Right lung (tissue), 5 donors: Measurements from ENCODE around the gene WBP4. TPM values are rescaled to one million over a fixed set of nuclear protein-coding genes. Genes with fewer than 3 reads are reported as not detected.
"Not testable (repeated sequence)": the region's sequence is repeated elsewhere in the genome, so short reads cannot be mapped to it uniquely, and the experiment has no call there.

Experiments used
- DNase-seq, 2 donors: peaks; one replicate each; pipeline ENCODE4 v3.0.0-alpha.2; 2013
- polyA plus RNA-seq, 5 donors: library from polyadenylated mRNA; unstranded; fragments of 120-200 nt; gene quantifications; one replicate each; pipeline versions ENCODE4 v1.2.1 to v1.2.3, GENCODE V29; 2013; ENCODE audit warnings: inconsistent platforms in 1 of 5, low replicate concordance in 1 of 5; ENCODE audit not compliant: insufficient read length in 5 of 5, insufficient read depth in 1 of 5

The WBP4 gene
- polyA plus RNA-seq, 5 donors = 18.5 to 26.7 (median 26.0) TPM

- peak in 1 of 2 donors; percentile 35 for DNase-seq
Observed at GRCh38 chr13:41075034-41075433, 13.7 kb downstream of the WBP4 start.

GRCh38 chr13:41075485-41075884, 14.2 kb downstream of the WBP4 start:
- DNase-seq = no peak

- no peak for DNase-seq
Observed at GRCh38 chr13:41077475-41077874, 16.2 kb downstream of the WBP4 start.

GRCh38 chr13:41079725-41080124, 18.4 kb downstream of the WBP4 start:
- no peak for DNase-seq

- no peak for DNase-seq
Observed at GRCh38 chr13:41085961-41086585, 24.8 kb downstream of the WBP4 start.

- not testable (repeated sequence) for DNase-seq
Observed at GRCh38 chr13:41095681-41096080, 34.4 kb downstream of the WBP4 start.

GRCh38 chr13:41098761-41099160, 37.5 kb downstream of the WBP4 start:
- DNase-seq = no peak

- no peak for DNase-seq
Observed at GRCh38 chr13:41099986-41100385, 38.7 kb downstream of the WBP4 start.

- no peak for DNase-seq
Observed at GRCh38 chr13:41107104-41107571, 45.8 kb downstream of the WBP4 start.

- DNase-seq = no peak
Observed at GRCh38 chr13:41107584-41108014, 46.3 kb downstream of the WBP4 start.

GRCh38 chr13:41111454-41111853, 50.1 kb downstream of the WBP4 start:
- DNase-seq = no peak

GRCh38 chr13:41117869-41118268, 56.6 kb downstream of the WBP4 start:
- no peak for DNase-seq

GRCh38 chr13:41122838-41123237, 61.5 kb downstream of the WBP4 start:
- DNase-seq = no peak

GRCh38 chr13:41127701-41128100, 66.4 kb downstream of the WBP4 start:
- no peak for DNase-seq

GRCh38 chr13:41130356-41130755, 69.0 kb downstream of the WBP4 start:
- no peak for DNase-seq

GRCh38 chr13:41131189-41131588, 69.9 kb downstream of the WBP4 start:
- not testable (repeated sequence) for DNase-seq

GRCh38 chr13:41131660-41132511, 70.6 kb downstream of the WBP4 start:
- not testable (repeated sequence) for DNase-seq

GRCh38 chr13:41132512-41133152, 71.3 kb downstream of the WBP4 start, which contains the start of gene KBTBD6:
TSS of gene KBTBD6 (minus strand) at chr13:41132802. CDS start at chr13:41132511, 291 bp downstream.
- peak; percentile 95 to 96 for DNase-seq
